22Rv1 (cell line): Measurements from ENCODE around the gene RFC1.
"Not testable (repeated sequence)": the region's sequence is repeated elsewhere in the genome, so short reads cannot be mapped to it uniquely, and the experiment has no call there.

Source experiments
- H3K27ac ChIP-seq: fragments of 450-650 bp; 2 replicates; pipeline ENCODE4 v1.5.1; 2017
- ZFX ChIP-seq: fragments of 450-650 bp; IDR thresholded peaks from 2 replicates; pipeline ENCODE4 v1.6.1; 2017; ENCODE audit warnings: antibody characterized with exemption, borderline replicate concordance
- TF ChIP-seq, protein P1 (sequence below): fragments of 450-650 bp; IDR thresholded peaks from 2 replicates; pipeline ENCODE4 v1.5.1; 2017; ENCODE audit warnings: mild to moderate bottlenecking

Gene RFC1

GRCh38 chr4:39285111-39285795 lies 80.9 kb downstream of the RFC1 start:
- 0 out of 2 replicates have a peak overlapping the region, but pooled peaks have one; percentile 12 for H3K27ac ChIP-seq
- TF ChIP-seq, protein P1, sequence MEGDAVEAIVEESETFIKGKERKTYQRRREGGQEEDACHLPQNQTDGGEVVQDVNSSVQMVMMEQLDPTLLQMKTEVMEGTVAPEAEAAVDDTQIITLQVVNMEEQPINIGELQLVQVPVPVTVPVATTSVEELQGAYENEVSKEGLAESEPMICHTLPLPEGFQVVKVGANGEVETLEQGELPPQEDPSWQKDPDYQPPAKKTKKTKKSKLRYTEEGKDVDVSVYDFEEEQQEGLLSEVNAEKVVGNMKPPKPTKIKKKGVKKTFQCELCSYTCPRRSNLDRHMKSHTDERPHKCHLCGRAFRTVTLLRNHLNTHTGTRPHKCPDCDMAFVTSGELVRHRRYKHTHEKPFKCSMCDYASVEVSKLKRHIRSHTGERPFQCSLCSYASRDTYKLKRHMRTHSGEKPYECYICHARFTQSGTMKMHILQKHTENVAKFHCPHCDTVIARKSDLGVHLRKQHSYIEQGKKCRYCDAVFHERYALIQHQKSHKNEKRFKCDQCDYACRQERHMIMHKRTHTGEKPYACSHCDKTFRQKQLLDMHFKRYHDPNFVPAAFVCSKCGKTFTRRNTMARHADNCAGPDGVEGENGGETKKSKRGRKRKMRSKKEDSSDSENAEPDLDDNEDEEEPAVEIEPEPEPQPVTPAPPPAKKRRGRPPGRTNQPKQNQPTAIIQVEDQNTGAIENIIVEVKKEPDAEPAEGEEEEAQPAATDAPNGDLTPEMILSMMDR: no peak
- no peak for TF ChIP-seq ZFX

- TF ChIP-seq, protein P1: no peak
- no peak for TF ChIP-seq ZFX
- H3K27ac ChIP-seq: no peak overlapping the region
Observed at GRCh38 chr4:39280770-39281169, 85.4 kb downstream of the RFC1 start.

DNA sequence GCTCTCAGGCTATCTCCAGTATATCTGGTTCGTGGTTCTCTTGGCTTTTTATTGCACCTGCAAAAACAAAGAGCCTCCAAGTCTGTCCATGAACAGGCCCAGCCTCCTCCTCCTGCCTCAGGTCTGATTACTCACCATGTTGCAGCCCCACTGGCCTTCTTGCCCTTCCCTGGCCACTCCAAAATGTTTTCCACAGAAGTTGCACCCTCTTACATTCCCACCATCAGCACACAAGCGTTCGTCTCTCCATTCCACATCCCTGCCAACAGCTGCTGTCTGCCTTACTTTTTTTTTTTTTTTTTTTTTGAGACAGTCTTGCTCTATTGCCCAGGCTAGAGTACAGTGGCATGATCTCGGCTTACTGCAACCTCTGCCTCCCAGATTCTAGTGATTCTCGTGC lies 86.7 kb downstream of the RFC1 start:
- TF ChIP-seq ZFX: no peak
- H3K27ac ChIP-seq: no peak overlapping the region

DNA sequence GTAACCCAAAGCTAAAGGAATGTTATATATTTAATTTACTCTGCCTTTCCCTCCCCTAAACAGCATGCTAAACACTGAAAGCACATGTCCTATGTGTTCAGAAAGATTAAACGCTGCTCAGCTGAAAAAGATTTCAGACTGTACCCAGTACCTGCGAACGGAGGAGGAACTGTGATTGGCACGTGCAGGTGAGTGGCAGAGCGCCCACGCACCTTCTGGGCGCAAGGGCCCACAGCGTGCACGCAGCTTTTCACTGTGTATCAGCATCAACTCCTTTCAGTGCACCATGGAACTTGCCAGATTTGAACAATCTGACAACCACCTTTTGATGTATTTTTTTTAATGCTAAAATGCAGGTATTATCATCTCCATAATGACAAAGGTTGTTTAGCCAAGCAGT lies 87.7 kb downstream of the RFC1 start:
- TF ChIP-seq, protein P1: no peak
- TF ChIP-seq ZFX: no peak
- no peak overlapping the region for H3K27ac ChIP-seq

- H3K27ac ChIP-seq: not testable (repeated sequence)
Observed at GRCh38 chr4:39277661-39278060, 88.5 kb downstream of the RFC1 start.

DNA sequence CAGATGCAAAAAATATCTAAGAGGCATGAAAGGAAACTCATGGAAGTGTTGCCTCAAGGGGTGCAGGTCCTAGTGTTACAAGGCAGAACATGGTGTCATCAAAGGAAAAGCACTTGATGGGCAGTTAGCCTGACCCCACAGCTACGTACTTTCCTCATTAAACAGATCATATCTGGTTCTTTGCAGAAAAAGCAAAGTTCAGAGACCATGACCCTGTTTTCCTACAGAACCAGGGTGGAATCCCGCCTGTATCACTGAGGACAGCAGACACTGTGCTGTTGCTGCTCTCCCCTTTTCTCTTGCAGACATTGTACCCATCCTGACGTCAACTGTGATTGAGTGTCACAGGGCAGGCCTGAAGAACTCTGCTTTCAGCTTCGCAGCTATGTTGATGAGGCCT lies 91.7 kb downstream of the RFC1 start:
- H3K27ac ChIP-seq: no peak overlapping the region
- TF ChIP-seq, protein P1: no peak
- no peak for TF ChIP-seq ZFX

GRCh38 chr4:39263895-39264294 lies 102.3 kb downstream of the RFC1 start:
- TF ChIP-seq ZFX: no peak
- TF ChIP-seq, protein P1: no peak
- H3K27ac ChIP-seq: no peak overlapping the region

- no peak overlapping the region for H3K27ac ChIP-seq
Observed at GRCh38 chr4:39259571-39260330, 106.4 kb downstream of the RFC1 start.

More at GRCh38 chr4:39259571-39260330, 106.4 kb downstream of the RFC1 start:
- no peak for TF ChIP-seq ZFX
- TF ChIP-seq, protein P1: no peak
